GM12865 (cell line): ENCODE measurements around the gene CHN1.

Source experiments
- DNase-seq: peaks from one replicate; pipeline ENCODE4 v3.0.0; 2010; ENCODE audit warnings: low read depth
- H3K4me3 ChIP-seq: 2 replicates; pipeline ENCODE4 v1.5.1; 2011; ENCODE audit warnings: mild to moderate bottlenecking, low read depth, low read length, control low read depth
- CTCF ChIP-seq: IDR thresholded peaks from 2 replicates; pipeline ENCODE4 v1.5.1; 2011; ENCODE audit warnings: low read length, control low read depth, low read depth, inconsistent platforms; ENCODE audit not compliant: insufficient read depth; ENCODE audit errors: missing control alignments

CHN1 gene

GRCh38 chr2:175001566-175001965 is 3.6 kb downstream of the CHN1 start:
- DNase-seq: no peak
- TF ChIP-seq CTCF: no peak
- H3K4me3 ChIP-seq: no peak overlapping the region

GRCh38 chr2:174997110-174997509 is 8.1 kb downstream of the CHN1 start:
- TF ChIP-seq CTCF: no peak
- no peak for DNase-seq
- H3K4me3 ChIP-seq: no peak overlapping the region

DNA sequence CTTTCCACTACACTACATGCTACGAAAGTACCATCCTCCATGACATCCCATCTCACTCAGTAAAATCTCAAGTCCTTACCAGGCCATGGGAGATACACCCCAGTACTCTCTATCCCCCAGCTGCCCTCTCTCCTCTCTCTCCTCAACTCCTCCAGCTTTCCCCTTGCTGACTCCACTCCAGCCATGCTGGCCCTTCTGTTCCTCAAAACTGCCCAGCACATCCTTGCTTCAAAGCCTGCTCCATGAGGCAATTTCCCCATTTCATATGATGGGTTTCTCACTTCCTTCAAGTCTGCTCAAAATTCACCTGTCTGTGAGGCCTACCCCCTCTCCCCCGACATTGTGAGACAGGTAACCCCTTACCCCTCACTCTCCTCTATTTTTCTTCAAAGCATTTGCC is 8.6 kb downstream of the CHN1 start:
- TF ChIP-seq CTCF: no peak
- no peak for DNase-seq
- H3K4me3 ChIP-seq: no peak overlapping the region

- no peak for DNase-seq
- no peak overlapping the region for H3K4me3 ChIP-seq
- no peak for TF ChIP-seq CTCF
Measured at GRCh38 chr2:174994381-174994780, 10.8 kb downstream of the CHN1 start.

DNA sequence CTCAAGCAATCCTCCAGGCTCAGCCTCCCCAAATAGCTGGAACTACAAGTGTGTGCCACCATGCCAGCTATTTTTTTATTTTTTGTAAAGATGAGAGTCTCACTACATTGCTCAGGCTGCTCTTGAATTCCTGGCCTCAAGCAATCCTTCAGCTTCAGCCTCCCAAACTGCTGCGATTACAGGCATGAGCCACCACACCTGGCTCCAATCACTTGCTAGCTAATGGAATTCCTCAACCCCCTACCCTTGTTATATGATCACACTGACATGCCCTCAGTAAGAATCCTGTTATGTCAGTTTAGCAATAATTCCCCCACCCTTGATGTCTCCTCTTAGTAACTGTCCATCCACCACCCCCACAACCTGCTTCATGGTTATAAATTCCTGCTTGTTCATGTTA is 12.3 kb downstream of the CHN1 start:
- no peak for TF ChIP-seq CTCF
- no peak for DNase-seq
- H3K4me3 ChIP-seq: no peak overlapping the region

GRCh38 chr2:174985614-174986013 is 19.6 kb downstream of the CHN1 start:
- DNase-seq: no peak
- H3K4me3 ChIP-seq: no peak overlapping the region
- no peak for TF ChIP-seq CTCF

- no peak for DNase-seq
- H3K4me3 ChIP-seq: no peak overlapping the region
- TF ChIP-seq CTCF: no peak
Measured at GRCh38 chr2:174984561-174984960, 20.6 kb downstream of the CHN1 start.
